Mucosa of descending colon (tissue), 3 donors: Measurements from ENCODE around the gene TBC1D4. TPM values are rescaled to one million over a fixed set of nuclear protein-coding genes. Genes with fewer than 3 reads are reported as not detected.
"Not testable (repeated sequence)": the region's sequence is repeated elsewhere in the genome, so short reads cannot be mapped to it uniquely, and the experiment has no call there.

Experiments
- ATAC-seq: fragments of 200-7000 bp; cut with Tn5 transposase; one replicate; pipeline ENCODE4 v1.9.1; 2020; ENCODE audit warnings: mild to moderate bottlenecking, moderate library complexity
- DNase-seq, 3 donors: peaks; one replicate each; pipeline ENCODE4 v3.0.0-alpha.2; 2020
- H3K36me3 ChIP-seq: fragments of 200-600 bp; one replicate; pipeline ENCODE4 v1.8.0; 2021; ENCODE audit warnings: low read depth, mild to moderate bottlenecking
- H3K4me1 ChIP-seq: fragments of 200-600 bp; one replicate; pipeline ENCODE4 v1.8.0; 2021; ENCODE audit warnings: low read depth, mild to moderate bottlenecking
- H3K4me3 ChIP-seq: fragments of 200-600 bp; one replicate; pipeline ENCODE4 v1.8.0; 2021; ENCODE audit warnings: mild to moderate bottlenecking
- H3K9me3 ChIP-seq: fragments of 200-600 bp; one replicate; pipeline ENCODE4 v1.8.0; 2021; ENCODE audit warnings: mild to moderate bottlenecking
- intact Hi-C, 2 donors: fragments of 100-400 bp; cut with DNase I in 1 of 2; cut with micrococcal nuclease in 1 of 2; formaldehyde crosslinking; loops; one replicate each; pipeline versions ENCODE4 v1.11.0 to v1.11.1; 2022; cut with DNase I, micrococcal nuclease
- total RNA-seq, 3 donors: library from RNA; stranded (reverse); fragmentation: NEBNext Ultra II Directional in 2 of 3; extraction: Animal tissue kit (Norgen Biotek cat#: 25700) in 2 of 3; gene quantifications; one replicate each; pipeline versions ENCODE4 v1.2.1 to v1.2.4, GENCODE V29; 2021 to 2023
- TF ChIP-seq, protein P1 (sequence below): fragments of 200-600 bp; IDR thresholded peaks from one replicate; pipeline ENCODE4 v1.8.0; 2022; ENCODE audit warnings: antibody characterized with exemption, mild to moderate bottlenecking
- donor health status: DM: no; HTN: no; CAD: no; lungs with moderate emphysema.
- donor health status: DM: no; HTN: no; CAD: no.
- donor health status: DM: no; HTN: yes; CAD: no.

The TBC1D4 gene
- total RNA-seq, 3 donors from 2014 or later, result 13.4 to 24.6 (median 13.8) TPM

DNA sequence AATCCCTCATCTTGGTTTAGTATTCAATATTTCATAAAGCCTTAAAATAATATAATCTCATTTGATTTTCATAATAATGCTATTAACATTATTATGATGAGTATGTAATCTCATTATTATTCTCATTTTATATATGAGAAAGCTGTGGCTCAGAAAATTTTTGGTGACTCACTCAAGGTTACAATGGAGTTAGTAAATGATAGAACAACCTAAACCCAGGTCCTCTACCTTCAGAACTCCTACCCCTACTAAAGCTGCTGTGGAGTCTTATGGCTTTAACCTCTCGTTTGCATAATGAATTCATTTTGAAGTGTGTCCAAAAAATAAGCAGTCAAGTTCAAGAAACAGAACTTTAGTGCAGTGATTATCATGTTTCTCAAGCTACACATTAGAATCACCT is 226.3 kb downstream of the TBC1D4 start:
- Histone ChIP-seq H3K4me1 (no peaks in the 10 kb centered on the region), H3K4me3 (no peak overlapping the region), H3K36me3 (no peaks in the 10 kb centered on the region), H3K9me3 (no peaks in the 10 kb centered on the region)
- ATAC-seq (no peak), DNase-seq (no peak)
- intact Hi-C loops, result no loop called here
- TF ChIP-seq, protein P1, sequence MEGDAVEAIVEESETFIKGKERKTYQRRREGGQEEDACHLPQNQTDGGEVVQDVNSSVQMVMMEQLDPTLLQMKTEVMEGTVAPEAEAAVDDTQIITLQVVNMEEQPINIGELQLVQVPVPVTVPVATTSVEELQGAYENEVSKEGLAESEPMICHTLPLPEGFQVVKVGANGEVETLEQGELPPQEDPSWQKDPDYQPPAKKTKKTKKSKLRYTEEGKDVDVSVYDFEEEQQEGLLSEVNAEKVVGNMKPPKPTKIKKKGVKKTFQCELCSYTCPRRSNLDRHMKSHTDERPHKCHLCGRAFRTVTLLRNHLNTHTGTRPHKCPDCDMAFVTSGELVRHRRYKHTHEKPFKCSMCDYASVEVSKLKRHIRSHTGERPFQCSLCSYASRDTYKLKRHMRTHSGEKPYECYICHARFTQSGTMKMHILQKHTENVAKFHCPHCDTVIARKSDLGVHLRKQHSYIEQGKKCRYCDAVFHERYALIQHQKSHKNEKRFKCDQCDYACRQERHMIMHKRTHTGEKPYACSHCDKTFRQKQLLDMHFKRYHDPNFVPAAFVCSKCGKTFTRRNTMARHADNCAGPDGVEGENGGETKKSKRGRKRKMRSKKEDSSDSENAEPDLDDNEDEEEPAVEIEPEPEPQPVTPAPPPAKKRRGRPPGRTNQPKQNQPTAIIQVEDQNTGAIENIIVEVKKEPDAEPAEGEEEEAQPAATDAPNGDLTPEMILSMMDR, result no peak

- DNase-seq, result no peak
- Histone ChIP-seq H3K4me3 (no peak overlapping the region), H3K36me3 (no peaks in the 10 kb centered on the region), H3K4me1 (no peaks in the 10 kb centered on the region), H3K9me3 (no peaks in the 10 kb centered on the region)
- intact Hi-C loops, result no loop called here
- no peak for ATAC-seq
- TF ChIP-seq, protein P1, result no peak
Observed at GRCh38 chr13:75255147-75255546, 226.8 kb downstream of the TBC1D4 start.

DNA sequence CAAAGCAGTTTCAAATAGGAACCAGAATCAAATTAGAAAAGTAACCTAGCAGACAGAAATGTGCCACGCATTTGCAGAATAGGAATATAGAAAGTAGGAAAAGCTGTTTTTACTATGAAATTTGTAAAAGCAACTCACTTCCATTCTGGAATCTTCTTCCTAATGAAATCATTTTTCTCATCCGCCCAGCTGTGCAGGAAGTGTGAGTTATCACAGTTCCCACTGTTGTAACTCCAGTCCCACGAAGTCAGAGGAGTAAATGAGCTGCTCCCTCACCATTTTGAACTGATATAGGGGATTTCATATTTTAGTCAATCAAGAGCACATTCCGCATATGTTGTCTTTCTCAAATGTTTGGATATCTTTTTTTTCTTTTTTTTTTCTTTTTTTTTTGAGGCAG is 230.8 kb downstream of the TBC1D4 start:
- no peaks in the 10 kb centered on the region for H3K9me3 ChIP-seq
- intact Hi-C loops, result no loop called here
- ATAC-seq (no peak), DNase-seq (no peak)
- no peaks in the 10 kb centered on the region for H3K36me3 ChIP-seq
- H3K4me1 ChIP-seq, result no peaks in the 10 kb centered on the region
- TF ChIP-seq, protein P1, result no peak
- H3K4me3 ChIP-seq, result no peak overlapping the region

- TF ChIP-seq, protein P1, result no peak
- no peak for ATAC-seq
- intact Hi-C loops, result no loop called here
- H3K4me1 ChIP-seq, result no peaks in the 10 kb centered on the region
- no peak overlapping the region for H3K4me3 ChIP-seq
- H3K36me3 ChIP-seq, result no peaks in the 10 kb centered on the region
- no peak for DNase-seq
- no peaks in the 10 kb centered on the region for H3K9me3 ChIP-seq
Observed at GRCh38 chr13:75250526-75251178, 231.3 kb downstream of the TBC1D4 start.

- H3K4me3 ChIP-seq, DNase-seq, H3K4me1 ChIP-seq, intact Hi-C loops, ATAC-seq, H3K9me3 ChIP-seq, H3K36me3 ChIP-seq: not testable (repeated sequence)
Observed at GRCh38 chr13:75245578-75245977, 236.4 kb downstream of the TBC1D4 start.

GRCh38 chr13:75240240-75240639 is 241.7 kb downstream of the TBC1D4 start:
- H3K36me3 ChIP-seq, H3K9me3 ChIP-seq, intact Hi-C loops, DNase-seq, H3K4me1 ChIP-seq, H3K4me3 ChIP-seq, ATAC-seq: not testable (repeated sequence)

DNA sequence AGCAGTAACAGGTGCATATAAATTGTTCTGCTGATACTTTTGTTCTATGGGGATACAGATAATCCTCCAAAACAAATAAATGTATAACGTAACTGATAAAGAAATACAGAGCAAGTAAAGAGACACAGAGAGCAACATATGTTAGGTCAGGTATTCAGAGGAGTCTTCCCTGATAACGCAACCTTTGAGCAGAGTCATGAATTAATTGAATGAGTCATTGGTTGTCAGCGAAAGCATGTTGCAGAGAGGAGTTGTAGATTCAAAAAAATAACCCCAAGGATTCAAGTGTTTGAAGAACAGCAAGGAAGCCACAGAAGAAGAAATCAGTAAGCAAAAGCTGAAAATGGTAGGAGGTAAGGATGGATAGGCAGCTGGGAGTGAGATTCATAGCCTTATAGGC is 245.2 kb downstream of the TBC1D4 start:
- Histone ChIP-seq H3K4me3 (no peak overlapping the region), H3K4me1 (no peaks in the 10 kb centered on the region), H3K36me3 (no peaks in the 10 kb centered on the region), H3K9me3 (no peaks in the 10 kb centered on the region)
- ATAC-seq (no peak), DNase-seq (no peak)
- TF ChIP-seq, protein P1, result no peak
- intact Hi-C loops, result no loop called here
